Keratinocyte (primary cell): ENCODE results near the gene MTHFR. TPM values are rescaled to one million over a fixed set of nuclear protein-coding genes. Genes with fewer than 3 reads are reported as not detected.
"Not testable (repeated sequence)": the region's sequence is repeated elsewhere in the genome, so short reads cannot be mapped to it uniquely, and the experiment has no call there.

Experiments
- DNase-seq: peaks from one replicate; pipeline ENCODE4 v3.0.0-alpha.2; 2011; ENCODE audit warnings: low read depth, missing footprints, low spot score
- FAIRE-seq: peaks from 2 replicates; lab custom pipeline; 2011; peaks lifted over from hg19 to GRCh38; lab: Jason Lieb, UNC
- H2AFZ ChIP-seq: 2 replicates; pipeline ENCODE4 v1.6.0; 2012; ENCODE audit warnings: low read length, control low read depth, inconsistent platforms; ENCODE audit not compliant: control insufficient read depth
- H3K27ac ChIP-seq: 2 replicates; pipeline ENCODE4 v1.5.1; 2011; ENCODE audit warnings: low read length; ENCODE audit not compliant: control insufficient read depth, insufficient read depth
- H3K27me3 ChIP-seq: 3 replicates; pipeline ENCODE4 v1.6.0; 2011; ENCODE audit warnings: low read length; ENCODE audit not compliant: control insufficient read depth, insufficient read depth; ENCODE audit errors: extremely low read depth
- H3K36me3 ChIP-seq, 2 experiments: 2 replicates in 1 of 2; 3 replicates in 1 of 2; pipeline ENCODE4 v1.5.1; 2011; ENCODE audit warnings: low read length in 2 of 2, mild to moderate bottlenecking in 1 of 2; ENCODE audit not compliant: control insufficient read depth in 2 of 2, insufficient read depth in 2 of 2; ENCODE audit errors: extremely low read depth in 1 of 2
- H3K4me1 ChIP-seq: 3 replicates; pipeline ENCODE4 v1.5.1; 2011; ENCODE audit warnings: low read length; ENCODE audit not compliant: control insufficient read depth, insufficient read depth; ENCODE audit errors: extremely low read depth
- H3K4me2 ChIP-seq: 3 replicates; pipeline ENCODE4 v1.6.0; 2011; ENCODE audit warnings: low read depth, low read length; ENCODE audit not compliant: control insufficient read depth, insufficient read depth; ENCODE audit errors: extremely low read depth
- H3K4me3 ChIP-seq, 3 experiments: fragments of 200-600 bp in 1 of 3; sonication (generic) in 1 of 3; 2 replicates in 2 of 3; 3 replicates in 1 of 3; pipeline ENCODE4 v1.5.1; 2011 to 2016; ENCODE audit warnings: low read length in 3 of 3, mild to moderate bottlenecking in 3 of 3, control low read depth in 2 of 3, inconsistent platforms in 1 of 3, low read depth in 1 of 3, mixed read lengths in 1 of 3, mixed run types in 1 of 3, moderate library complexity in 1 of 3; ENCODE audit not compliant: control insufficient read depth in 2 of 3, insufficient read depth in 2 of 3; ENCODE audit errors: extremely low read depth in 1 of 3
- H3K79me2 ChIP-seq: 2 replicates; pipeline ENCODE4 v1.6.0; 2012; ENCODE audit warnings: low read length; ENCODE audit not compliant: control insufficient read depth, insufficient read depth
- H3K9ac ChIP-seq: 3 replicates; pipeline ENCODE4 v1.6.0; 2011; ENCODE audit warnings: low read length; ENCODE audit not compliant: control insufficient read depth, insufficient read depth; ENCODE audit errors: extremely low read depth
- H3K9me1 ChIP-seq: 3 replicates; pipeline ENCODE4 v1.6.0; 2011; ENCODE audit warnings: low read length; ENCODE audit not compliant: control insufficient read depth, insufficient read depth; ENCODE audit errors: extremely low read depth
- H3K9me3 ChIP-seq: 2 replicates; pipeline ENCODE4 v1.5.1; 2012; ENCODE audit warnings: low read depth, low read length; ENCODE audit not compliant: control insufficient read depth
- H4K20me1 ChIP-seq: 3 replicates; pipeline ENCODE4 v1.6.0; 2011; ENCODE audit warnings: low read length; ENCODE audit not compliant: control insufficient read depth, insufficient read depth; ENCODE audit errors: extremely low read depth
- CTCF ChIP-seq, 3 experiments: IDR thresholded peaks in 1 of 3; conservative IDR thresholded peaks in 1 of 3; optimal IDR thresholded peaks in 1 of 3; 2 replicates in 2 of 3; 3 replicates in 1 of 3; pipeline versions ENCODE3 to v1.5.1; 2011; ENCODE audit warnings: low read length in 3 of 3, mild to moderate bottlenecking in 3 of 3, moderate library complexity in 2 of 3, control low read depth in 1 of 3, inconsistent platforms in 1 of 3; ENCODE audit not compliant: insufficient read depth in 2 of 3; ENCODE audit errors: extremely low read depth in 1 of 3
- EZH2 ChIP-seq: IDR thresholded peaks from one replicate; pipeline ENCODE4 v1.6.1; 2012; ENCODE audit warnings: inconsistent platforms, mild to moderate bottlenecking, low read length, moderate library complexity
- dilution Hi-C: fragments of 300-500 bp; cut with MboI; formaldehyde crosslinking; loops from one replicate; pipeline ENCODE4 v1.7.0; 2020; ENCODE audit warnings: low sequenced_read_pairs; ENCODE audit not compliant: extremely low pct_ligation_motif_present
- polyA plus RNA-seq, 5 experiments: library from polyadenylated mRNA; depleted of rRNA in 3 of 5; stranded (reverse) in 3 of 5; stranded (forward) in 1 of 5; unstranded in 1 of 5; fragments of >200 nt; gene quantifications; 1 replicate in 1 of 5; 2 replicates in 3 of 5; 3 replicates in 1 of 5; pipeline versions ENCODE4 v1.2.1 to v1.2.3, GENCODE V29; 2011 to 2012; ENCODE audit warnings: missing spikeins in 2 of 5, low read depth in 1 of 5, low replicate concordance in 1 of 5

Gene MTHFR
- polyA plus RNA-seq, 1 donor (not counting 4 experiments of a cell fraction or from before 2014, with no cell fraction given): 5.2 TPM

DNA sequence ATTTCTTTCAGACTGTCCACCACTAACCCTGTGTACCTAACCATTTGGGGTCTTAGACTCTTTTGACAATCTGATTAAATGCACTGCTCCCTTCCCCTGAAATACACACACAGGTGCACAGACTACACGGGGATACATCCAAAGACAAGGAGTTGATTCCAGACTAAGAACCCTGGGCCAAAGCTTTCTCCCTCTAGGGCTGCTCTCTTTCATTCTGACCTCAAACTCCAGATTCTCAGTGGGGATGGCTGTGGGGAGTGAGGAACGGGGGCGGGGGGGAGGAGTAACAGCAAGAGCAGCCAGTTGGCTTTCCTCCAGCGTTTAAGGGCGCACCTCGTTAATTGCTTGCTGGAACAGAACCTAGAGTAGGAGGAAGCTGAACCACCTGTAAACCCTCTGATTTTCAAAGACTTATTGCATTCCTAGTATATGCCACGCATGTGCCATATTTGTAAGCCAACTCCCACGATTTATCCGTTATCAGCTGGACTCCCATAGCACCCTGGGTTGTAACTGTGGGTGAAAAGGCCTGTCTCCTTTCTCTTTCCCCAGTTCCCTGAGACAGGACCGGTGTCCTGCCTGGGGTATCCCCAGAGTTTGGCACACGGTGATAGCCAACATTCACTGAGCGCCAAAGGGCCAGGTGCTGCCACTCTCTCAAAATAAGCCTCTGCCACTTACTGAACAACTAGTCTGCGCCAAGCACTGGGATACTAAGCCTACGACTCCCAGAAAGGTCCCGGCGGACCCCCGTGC lies 920 bp downstream of the MTHFR start:
- H4K20me1 ChIP-seq: no peaks in the 10 kb centered on the region
- no peak for TF ChIP-seq CTCF (optimal IDR thresholded peaks at IDR 0.05 in 1 of 3, IDR thresholded peaks at IDR 0.05 in 1 of 3, conservative IDR thresholded peaks at IDR 0.05 in 1 of 3; ENCODE audit: extremely low read depth in 1 of 3, insufficient read depth in 2 of 3, low read length in 3 of 3)
- no peak for TF ChIP-seq EZH2
- dilution Hi-C loops: no loop called here
- peak overlapping the region; percentile 94 for H3K27ac ChIP-seq
- peak overlapping the region; percentile 66 for H2AFZ ChIP-seq
- peak overlapping the region; percentile 97 for H3K9ac ChIP-seq
- H3K79me2 ChIP-seq: peaks cover 33% of the 10 kb centered on the region
- H3K9me1 ChIP-seq: no peaks in the 10 kb centered on the region
- no peaks in the 10 kb centered on the region for H3K9me3 ChIP-seq
- peak overlapping the region; percentile 65 to 98 (median 84) for H3K4me3 ChIP-seq
- H3K4me1 ChIP-seq: peaks cover 49% of the 10 kb centered on the region
- no peaks in the 10 kb centered on the region for H3K27me3 ChIP-seq
- peak overlapping the region; percentile 100 for H3K4me2 ChIP-seq
- FAIRE-seq (peak; percentile 63), DNase-seq (peak; percentile 66)
- H3K36me3 ChIP-seq: peaks cover 12 to 16% of the 10 kb centered on the region in 2 experiments

DNA sequence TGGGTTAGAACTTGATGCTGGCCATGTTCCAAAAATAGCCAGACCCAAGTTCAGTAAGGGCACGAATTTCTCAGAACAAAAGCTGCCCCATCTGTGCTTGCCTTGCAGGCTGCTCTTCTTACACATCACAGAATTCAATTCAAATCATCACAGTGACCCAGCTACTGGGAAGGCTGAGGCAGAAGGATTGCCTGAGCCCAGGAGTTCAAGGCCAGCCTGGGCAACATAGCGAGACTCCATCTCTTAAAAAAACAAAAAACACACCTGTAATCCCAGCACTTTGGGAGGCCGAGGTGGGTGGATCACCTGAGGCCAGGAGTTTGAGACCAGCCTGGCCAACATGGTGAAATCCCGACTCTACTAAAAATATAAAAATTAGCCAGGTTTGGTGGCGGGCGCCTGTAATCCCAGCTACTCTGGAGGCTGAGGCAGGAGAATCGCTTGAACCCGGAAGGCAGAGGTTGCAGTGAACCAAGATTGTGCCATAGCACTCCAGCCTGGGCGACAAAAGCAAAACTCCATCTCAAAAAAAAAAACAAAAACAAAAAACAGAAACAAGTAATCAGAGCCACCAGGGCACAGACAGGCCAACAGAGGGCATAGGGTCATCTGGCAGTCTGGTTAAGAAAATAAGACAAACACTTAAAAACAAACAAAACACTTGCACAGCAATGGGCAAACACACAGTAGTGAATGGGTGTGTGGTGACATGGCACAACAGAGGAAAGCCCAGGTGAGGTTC lies 1.7 kb downstream of the MTHFR start:
- H3K36me3 ChIP-seq: peaks cover 14% of the 10 kb centered on the region in 2 experiments
- DNase-seq, H3K9me3 ChIP-seq, FAIRE-seq, H4K20me1 ChIP-seq, H2AFZ ChIP-seq, H3K9me1 ChIP-seq, dilution Hi-C loops, H3K27me3 ChIP-seq: not testable (repeated sequence)
- H3K27ac ChIP-seq: peak overlapping the region; percentile 94
- H3K4me1 ChIP-seq: peaks cover 49% of the 10 kb centered on the region
- H3K9ac ChIP-seq: peak overlapping the region; percentile 26
- peak overlapping the region; percentile 100 for H3K4me2 ChIP-seq
- H3K4me3 ChIP-seq: peak overlapping the region in 2 of 3 experiments; percentile 84 to 98
- peaks cover 27% of the 10 kb centered on the region for H3K79me2 ChIP-seq
